Chondrocyte (in vitro differentiated cells): ENCODE data around the gene FERMT1. TPM values are rescaled to one million over a fixed set of nuclear protein-coding genes. Genes with fewer than 3 reads are reported as not detected.

Experiments
- DNase-seq: peaks from one replicate; pipeline ENCODE4 v3.0.0; 2021; ENCODE audit warnings: mixed read lengths, low spot score
- H3K27ac Mint-ChIP-seq: one replicate; pipeline ENCODE4 v1.8.0; 2021; ENCODE audit warnings: mild to moderate bottlenecking, moderate library complexity, mixed read lengths; ENCODE audit not compliant: unreplicated experiment
- H3K27me3 Mint-ChIP-seq: 2 replicates; pipeline ENCODE4 v1.8.0; 2021; ENCODE audit warnings: low read depth, mixed read lengths
- H3K36me3 Mint-ChIP-seq: 2 replicates; pipeline ENCODE4 v1.8.0; 2021; ENCODE audit warnings: low read depth, mixed read lengths
- H3K4me1 Mint-ChIP-seq: 2 replicates; pipeline ENCODE4 v1.8.0; 2021; ENCODE audit warnings: low read depth, mild to moderate bottlenecking, mixed read lengths
- H3K4me3 Mint-ChIP-seq: one replicate; pipeline ENCODE4 v1.8.0; 2021; ENCODE audit warnings: mild to moderate bottlenecking, moderate library complexity, mixed read lengths; ENCODE audit not compliant: unreplicated experiment
- H3K9me3 Mint-ChIP-seq: 2 replicates; pipeline ENCODE4 v1.8.0; 2021; ENCODE audit warnings: low read depth, mixed read lengths
- CTCF ChIP-seq: fragments of 200-600 bp; sonication (generic); IDR thresholded peaks from 2 replicates; pipeline ENCODE4 v1.5.0; 2021; ENCODE audit warnings: antibody characterized with exemption, mild to moderate bottlenecking, moderate library complexity
- total RNA-seq: library from RNA; stranded (reverse); gene quantifications from 3 replicates; pipeline ENCODE4 v1.2.1, GENCODE V29; 2021

Gene FERMT1
- total RNA-seq, 1 donor from 2014 or later = 0.52 TPM

DNA sequence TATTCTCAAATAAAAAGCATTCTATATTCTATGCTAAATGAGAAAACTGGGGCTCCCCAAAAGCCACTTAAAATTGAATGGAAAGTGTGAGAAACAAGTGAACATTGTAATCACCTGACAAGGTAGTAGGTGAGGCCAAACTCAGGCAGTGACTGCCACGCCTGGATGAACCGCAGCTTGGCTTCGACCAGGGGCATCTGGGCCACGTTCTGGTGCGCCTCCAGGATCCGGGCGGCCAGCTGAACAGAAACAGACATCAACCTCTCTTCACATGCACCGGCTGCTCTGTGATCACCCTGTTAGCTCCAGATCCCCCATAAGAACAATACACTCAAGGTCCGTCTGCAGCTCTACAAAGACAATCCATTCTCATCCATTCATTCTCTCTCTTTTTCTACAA, 38.9 kb downstream of the FERMT1 start:
- Mint-ChIP-seq H3K9me3 (no peaks in the 10 kb centered on the region), H3K27me3 (peaks cover 8% of the 10 kb centered on the region), H3K4me1 (no peaks in the 10 kb centered on the region), H3K27ac (no peak overlapping the region), H3K4me3 (no peak overlapping the region), H3K36me3 (peaks cover 1% of the 10 kb centered on the region)
- DNase-seq = no peak
- TF ChIP-seq CTCF = no peak

DNA sequence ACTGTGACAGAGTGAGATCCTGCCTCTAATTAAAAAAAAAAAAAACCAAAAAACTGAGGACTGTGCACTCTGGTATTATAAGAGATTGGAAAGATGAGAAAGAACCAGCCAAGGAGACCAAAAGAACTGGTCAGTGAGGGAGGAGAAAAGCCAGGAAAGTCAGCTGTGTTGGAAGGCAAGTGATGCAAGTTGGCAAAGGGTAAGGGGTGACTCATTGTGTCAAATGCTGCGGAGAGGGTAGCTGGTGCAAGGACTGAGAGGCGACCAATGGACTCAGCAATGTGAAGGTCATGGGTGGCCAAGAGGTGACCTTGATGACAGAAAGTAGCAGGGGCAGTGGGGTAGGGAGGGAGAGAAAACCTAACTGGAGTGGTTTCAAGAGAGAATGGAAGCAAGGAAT, 41.6 kb downstream of the FERMT1 start:
- H3K4me3 Mint-ChIP-seq = no peak overlapping the region

DNA sequence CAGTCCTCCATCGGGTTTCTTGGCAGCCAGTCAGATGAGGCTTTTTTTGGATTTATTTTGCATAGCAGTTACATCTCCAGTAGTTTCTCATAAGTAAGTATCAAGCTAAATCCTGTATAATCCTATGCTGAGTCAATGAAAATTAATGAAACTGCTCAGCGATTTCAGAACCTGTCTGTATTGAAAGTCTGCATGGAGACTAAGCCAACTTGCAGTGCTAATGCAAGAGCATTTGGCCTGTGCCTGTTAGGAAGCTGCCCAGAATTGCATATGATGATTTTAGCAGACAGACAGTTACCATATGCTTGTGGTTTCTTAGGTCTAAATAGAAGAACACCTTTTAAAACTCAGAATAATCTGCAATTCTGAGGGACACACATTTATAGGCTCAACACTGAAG, 43.8 kb downstream of the FERMT1 start:
- Mint-ChIP-seq H3K36me3 (peaks cover 1% of the 10 kb centered on the region), H3K27ac (no peak overlapping the region)

More for the DNA sequence above, 41.6 kb downstream of the FERMT1 start:
- no peak for TF ChIP-seq CTCF
- H3K4me1 Mint-ChIP-seq = no peaks in the 10 kb centered on the region
- H3K9me3 Mint-ChIP-seq = no peaks in the 10 kb centered on the region
- H3K27me3 Mint-ChIP-seq = peaks cover 6% of the 10 kb centered on the region
- DNase-seq = no peak
- peaks cover 1% of the 10 kb centered on the region for H3K36me3 Mint-ChIP-seq
- no peak overlapping the region for H3K27ac Mint-ChIP-seq

DNA sequence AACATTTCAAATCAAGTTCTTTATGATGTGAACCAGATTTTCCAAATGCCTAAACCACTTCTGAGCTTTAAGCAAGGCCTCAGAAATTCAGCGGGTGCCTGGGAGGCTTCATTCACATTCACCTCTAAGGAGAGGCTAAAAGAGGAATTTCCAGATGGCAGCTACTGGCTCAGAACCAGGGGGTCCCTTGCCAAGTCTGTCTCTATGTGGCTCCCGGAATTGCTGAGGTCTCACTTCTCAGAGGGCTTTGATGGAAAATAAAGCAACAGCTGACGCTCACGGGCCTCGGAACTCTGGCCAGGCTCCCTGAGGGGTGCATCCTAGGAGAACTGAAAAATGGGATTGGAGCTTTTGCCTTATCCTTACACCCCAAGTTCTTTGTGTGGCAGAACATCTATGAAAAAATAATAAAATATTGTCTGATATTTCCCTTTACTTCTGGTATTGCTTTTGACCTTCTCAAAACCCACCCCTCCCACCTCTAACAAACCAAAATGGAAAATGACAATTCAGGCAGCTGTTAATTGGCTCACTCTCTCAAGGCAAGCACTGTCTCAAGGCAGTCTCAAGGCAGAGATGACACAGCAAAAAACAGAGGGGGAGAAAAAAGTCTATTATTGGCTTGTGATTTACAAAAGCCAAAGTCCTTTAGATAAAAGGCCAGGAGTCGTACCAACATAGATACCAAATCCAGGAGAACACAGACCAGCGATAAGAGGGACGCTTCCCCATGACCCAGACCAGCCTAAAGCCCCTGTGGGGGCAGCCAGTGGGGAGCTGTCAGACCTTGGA, 47.2 kb downstream of the FERMT1 start:
- H3K27me3 Mint-ChIP-seq = no peaks in the 10 kb centered on the region
- no peak for DNase-seq
- H3K9me3 Mint-ChIP-seq = no peaks in the 10 kb centered on the region
- no peak overlapping the region for H3K27ac Mint-ChIP-seq
- no peak overlapping the region for H3K4me3 Mint-ChIP-seq
- H3K4me1 Mint-ChIP-seq = no peaks in the 10 kb centered on the region
- no peaks in the 10 kb centered on the region for H3K36me3 Mint-ChIP-seq
- no peak for TF ChIP-seq CTCF

More for the DNA sequence above, 43.8 kb downstream of the FERMT1 start:
- H3K4me1 Mint-ChIP-seq = no peaks in the 10 kb centered on the region
- H3K9me3 Mint-ChIP-seq = no peaks in the 10 kb centered on the region
- DNase-seq = no peak
- no peak for TF ChIP-seq CTCF
- peaks cover 6% of the 10 kb centered on the region for H3K27me3 Mint-ChIP-seq
- no peak overlapping the region for H3K4me3 Mint-ChIP-seq

DNA sequence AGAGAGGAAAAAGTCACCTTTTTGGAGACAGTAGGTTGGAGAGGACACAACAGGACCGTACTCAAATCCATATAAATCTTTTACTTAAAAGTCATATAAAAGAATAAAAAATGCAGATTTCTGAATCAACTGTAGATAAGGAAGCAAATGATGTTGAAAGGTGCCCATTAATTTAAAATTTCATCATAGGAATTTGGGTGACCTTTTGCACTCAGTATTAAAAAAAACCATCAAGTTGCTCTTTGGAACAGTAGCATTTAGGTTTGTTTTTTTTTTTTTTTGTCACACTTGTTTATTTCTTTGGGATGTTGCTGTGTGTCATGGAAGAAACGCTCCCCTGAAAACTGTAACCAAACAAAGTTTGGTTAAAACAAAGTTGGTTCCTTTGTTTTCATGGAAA, 48.0 kb downstream of the FERMT1 start:
- H3K4me3 Mint-ChIP-seq = no peak overlapping the region
- H3K36me3 Mint-ChIP-seq = no peaks in the 10 kb centered on the region
- no peak for TF ChIP-seq CTCF
- no peaks in the 10 kb centered on the region for H3K4me1 Mint-ChIP-seq
- no peak for DNase-seq
- no peak overlapping the region for H3K27ac Mint-ChIP-seq
- H3K27me3 Mint-ChIP-seq = no peaks in the 10 kb centered on the region
- no peaks in the 10 kb centered on the region for H3K9me3 Mint-ChIP-seq
